ENCODE results near the gene TAT.

- TF ChIP-seq EZH2 (optimal IDR thresholded peaks at IDR 0.05; ENCODE audit: low read depth, low read length): no peak
- TF ChIP-seq, protein P1, sequence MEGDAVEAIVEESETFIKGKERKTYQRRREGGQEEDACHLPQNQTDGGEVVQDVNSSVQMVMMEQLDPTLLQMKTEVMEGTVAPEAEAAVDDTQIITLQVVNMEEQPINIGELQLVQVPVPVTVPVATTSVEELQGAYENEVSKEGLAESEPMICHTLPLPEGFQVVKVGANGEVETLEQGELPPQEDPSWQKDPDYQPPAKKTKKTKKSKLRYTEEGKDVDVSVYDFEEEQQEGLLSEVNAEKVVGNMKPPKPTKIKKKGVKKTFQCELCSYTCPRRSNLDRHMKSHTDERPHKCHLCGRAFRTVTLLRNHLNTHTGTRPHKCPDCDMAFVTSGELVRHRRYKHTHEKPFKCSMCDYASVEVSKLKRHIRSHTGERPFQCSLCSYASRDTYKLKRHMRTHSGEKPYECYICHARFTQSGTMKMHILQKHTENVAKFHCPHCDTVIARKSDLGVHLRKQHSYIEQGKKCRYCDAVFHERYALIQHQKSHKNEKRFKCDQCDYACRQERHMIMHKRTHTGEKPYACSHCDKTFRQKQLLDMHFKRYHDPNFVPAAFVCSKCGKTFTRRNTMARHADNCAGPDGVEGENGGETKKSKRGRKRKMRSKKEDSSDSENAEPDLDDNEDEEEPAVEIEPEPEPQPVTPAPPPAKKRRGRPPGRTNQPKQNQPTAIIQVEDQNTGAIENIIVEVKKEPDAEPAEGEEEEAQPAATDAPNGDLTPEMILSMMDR (IDR thresholded peaks at IDR 0.05; ENCODE audit: low read length): no peak
- TF ChIP-seq EZH2phosphoT487 (IDR thresholded peaks at IDR 0.05; ENCODE audit: low read length): no peak
These were observed 45.2 kb upstream of the TAT start for GRCh38 chr16:71622088-71622487.

All from MM.1S (cell line).